A549 (cell line): ENCODE data around the gene DNAJC7. TPM values are rescaled to one million over a fixed set of nuclear protein-coding genes. Genes with fewer than 3 reads are reported as not detected.

ENCODE experiments used
- ATAC-seq, 2 experiments: fragments of 200-7000 bp in 1 of 2; fragments of >200 bp in 1 of 2; cut with Nextera tagmentation in 1 of 2; cut with Tn5 transposase in 1 of 2; 3 replicates each; pipeline versions ENCODE4 v1.8.0 to v1.9.1; 2018 to 2020; ENCODE audit warnings: mild to moderate bottlenecking in 1 of 2, moderate library complexity in 1 of 2
- CTCF ChIA-PET: fragments of 300-600 bp; sonication (Branson Sonifier 250); formaldehyde crosslinking; extraction: SDS; loops from one replicate; lab custom pipeline; 2021; ENCODE audit warnings: antibody characterized with exemption, inconsistent platforms; lab: Yijun Ruan, JAX
- POLR2A ChIA-PET: fragments of 350-600 bp; formaldehyde crosslinking; extraction: SDS; loops from one replicate; lab custom pipeline; 2021; ENCODE audit warnings: antibody characterized with exemption, inconsistent platforms; lab: Yijun Ruan, JAX
- DNase-seq, 2 experiments: peaks; one replicate each; pipeline versions ENCODE4 v3.0.0 to v3.0.0-alpha.2; 2011 to 2016; ENCODE audit warnings: low read depth in 1 of 2, low spot score in 1 of 2
- FAIRE-seq: peaks from 2 replicates; lab custom pipeline; 2011; peaks lifted over from hg19 to GRCh38; lab: Jason Lieb, UNC
- H3K27ac ChIP-seq, 2 experiments: fragments of >200 bp; sonication (Bioruptor Twin); formaldehyde crosslinking; 3 replicates each; pipeline ENCODE4 v1.5.1; 2016 to 2017
- H3K4me1 ChIP-seq: fragments of >200 bp; sonication (Bioruptor Twin); formaldehyde crosslinking; 3 replicates; pipeline ENCODE4 v1.6.1; 2016
- H3K4me2 ChIP-seq: fragments of >200 bp; sonication (Bioruptor Twin); formaldehyde crosslinking; 3 replicates; pipeline ENCODE4 v1.6.1; 2016
- H3K4me3 ChIP-seq: fragments of >200 bp; sonication (Bioruptor Twin); formaldehyde crosslinking; 3 replicates; pipeline ENCODE4 v1.5.1; 2016
- H3K9me3 ChIP-seq: fragments of >200 bp; sonication (Bioruptor Twin); formaldehyde crosslinking; 3 replicates; pipeline ENCODE4 v1.6.1; 2016
- BCL3 ChIP-seq: fragments of >200 bp; sonication (Bioruptor Twin); formaldehyde crosslinking; IDR thresholded peaks from 3 replicates; pipeline ENCODE4 v1.6.1; 2016
- CBX2 ChIP-seq: fragments of 200-600 bp; sonication (generic); IDR thresholded peaks from 2 replicates; pipeline ENCODE4 v1.6.1; 2016; ENCODE audit warnings: low read depth, mild to moderate bottlenecking, borderline replicate concordance
- CBX8 ChIP-seq: fragments of 200-600 bp; sonication (generic); IDR thresholded peaks from 2 replicates; pipeline ENCODE4 v1.6.1; 2016
- FOSL2 ChIP-seq, 2 experiments: fragments of 450-650 bp in 1 of 2; fragments of >200 bp in 1 of 2; sonication (Bioruptor Twin) in 1 of 2; formaldehyde crosslinking; IDR thresholded peaks; 2 replicates each; pipeline versions ENCODE4 v1.5.0 to v1.6.1; 2016 to 2020; ENCODE audit warnings: mild to moderate bottlenecking in 1 of 2, moderate library complexity in 1 of 2
- HOXA7 ChIP-seq: fragments of 250-450 bp; sonication (Bioruptor Pico); IDR thresholded peaks from 2 replicates; pipeline ENCODE4 v1.5.0; 2020; ENCODE audit warnings: mild to moderate bottlenecking, moderate library complexity
- KDM1A ChIP-seq: fragments of 200-600 bp; sonication (generic); IDR thresholded peaks from 2 replicates; pipeline ENCODE4 v1.6.1; 2016; ENCODE audit warnings: low read depth, mild to moderate bottlenecking
- MAFK ChIP-seq: fragments of 450-650 bp; IDR thresholded peaks from 2 replicates; pipeline ENCODE4 v1.6.1; 2014; ENCODE audit not compliant: partially characterized antibody
- MAZ ChIP-seq: fragments of 150-350 bp; IDR thresholded peaks from 2 replicates; pipeline ENCODE4 v1.6.1; 2014; ENCODE audit warnings: antibody characterized with exemption, low read depth, low read length, borderline replicate concordance
- MYC ChIP-seq: IDR thresholded peaks from 2 replicates; pipeline ENCODE4 v1.6.1; 2012; ENCODE audit warnings: mild to moderate bottlenecking, inconsistent platforms, low read length, improper control_type of control experiment, borderline replicate concordance
- POLR2A ChIP-seq: IDR thresholded peaks from 2 replicates; pipeline ENCODE4 v1.6.1; 2012; ENCODE audit warnings: mild to moderate bottlenecking, low read length
- RARB ChIP-seq: fragments of 250-450 bp; sonication (Bioruptor Pico); IDR thresholded peaks from 2 replicates; pipeline ENCODE4 v1.8.0; 2021; ENCODE audit warnings: mild to moderate bottlenecking, moderate library complexity
- RCOR1 ChIP-seq: fragments of 150-350 bp; IDR thresholded peaks from 2 replicates; pipeline ENCODE4 v1.6.1; 2014; ENCODE audit warnings: antibody characterized with exemption, low read length, low read depth
- REST ChIP-seq: fragments of 200-600 bp; sonication (generic); IDR thresholded peaks from 2 replicates; pipeline ENCODE4 v1.6.1; 2016; ENCODE audit warnings: antibody characterized with exemption, mild to moderate bottlenecking, moderate library complexity
- USF2 ChIP-seq: fragments of 450-650 bp; IDR thresholded peaks from 2 replicates; pipeline ENCODE4 v1.6.1; 2014; ENCODE audit warnings: antibody characterized with exemption
- ZFP36 ChIP-seq: fragments of 450-650 bp; IDR thresholded peaks from 2 replicates; pipeline ENCODE4 v1.6.1; 2014; ENCODE audit warnings: borderline replicate concordance; ENCODE audit not compliant: partially characterized antibody
- ZNF302 ChIP-seq: fragments of 250-450 bp; sonication (Bioruptor Pico); IDR thresholded peaks from 2 replicates; pipeline ENCODE4 v1.9.0; 2021; ENCODE audit warnings: inconsistent platforms, mild to moderate bottlenecking, moderate library complexity
- WGBS: methylation state at CpG from one replicate; pipeline ENCODE4 v1.1.6; 2017; ENCODE audit errors: missing lambda C conversion rate; 5-methylcytosine and 5-hydroxymethylcytosine counted together
- polyA plus RNA-seq, 4 experiments: library from polyadenylated mRNA; depleted of rRNA in 3 of 4; stranded (reverse); fragments of >200 nt; fragmentation: RNase III in 1 of 4; extraction: RNeasy Plus Mini Kit Qiagen cat#74134 plus additional on column Dnase treatment in 1 of 4; gene quantifications; 2 replicates in 3 of 4; 3 replicates in 1 of 4; pipeline ENCODE4 v1.2.3, GENCODE V29; 2011 to 2017
- TF ChIP-seq, protein P1 (sequence below): fragments of >200 bp; sonication (Bioruptor Twin); formaldehyde crosslinking; IDR thresholded peaks from 3 replicates; pipeline ENCODE4 v1.5.1; 2016
- TF ChIP-seq, protein P2 (sequence below): IDR thresholded peaks from 2 replicates; pipeline ENCODE4 v1.6.1; 2012
- TF ChIP-seq, protein P3 (sequence below): IDR thresholded peaks from 2 replicates; pipeline ENCODE4 v1.6.1; 2012; ENCODE audit warnings: low read depth, borderline replicate concordance
- TF ChIP-seq, protein P4 (sequence below): IDR thresholded peaks from 2 replicates; pipeline ENCODE4 v1.6.1; 2012
- TF ChIP-seq, protein P5 (sequence below): fragments of 150-350 bp; IDR thresholded peaks from 2 replicates; pipeline ENCODE4 v1.6.1; 2014; ENCODE audit warnings: low read depth, mild to moderate bottlenecking, low read length

Gene DNAJC7
- polyA plus RNA-seq, 2 of the 4 experiments (the other 2 are of a cell fraction): 95.3 to 148 TPM

- TF ChIP-seq, protein P1, sequence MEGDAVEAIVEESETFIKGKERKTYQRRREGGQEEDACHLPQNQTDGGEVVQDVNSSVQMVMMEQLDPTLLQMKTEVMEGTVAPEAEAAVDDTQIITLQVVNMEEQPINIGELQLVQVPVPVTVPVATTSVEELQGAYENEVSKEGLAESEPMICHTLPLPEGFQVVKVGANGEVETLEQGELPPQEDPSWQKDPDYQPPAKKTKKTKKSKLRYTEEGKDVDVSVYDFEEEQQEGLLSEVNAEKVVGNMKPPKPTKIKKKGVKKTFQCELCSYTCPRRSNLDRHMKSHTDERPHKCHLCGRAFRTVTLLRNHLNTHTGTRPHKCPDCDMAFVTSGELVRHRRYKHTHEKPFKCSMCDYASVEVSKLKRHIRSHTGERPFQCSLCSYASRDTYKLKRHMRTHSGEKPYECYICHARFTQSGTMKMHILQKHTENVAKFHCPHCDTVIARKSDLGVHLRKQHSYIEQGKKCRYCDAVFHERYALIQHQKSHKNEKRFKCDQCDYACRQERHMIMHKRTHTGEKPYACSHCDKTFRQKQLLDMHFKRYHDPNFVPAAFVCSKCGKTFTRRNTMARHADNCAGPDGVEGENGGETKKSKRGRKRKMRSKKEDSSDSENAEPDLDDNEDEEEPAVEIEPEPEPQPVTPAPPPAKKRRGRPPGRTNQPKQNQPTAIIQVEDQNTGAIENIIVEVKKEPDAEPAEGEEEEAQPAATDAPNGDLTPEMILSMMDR: peak; percentile 82
- TF ChIP-seq, protein P2, sequence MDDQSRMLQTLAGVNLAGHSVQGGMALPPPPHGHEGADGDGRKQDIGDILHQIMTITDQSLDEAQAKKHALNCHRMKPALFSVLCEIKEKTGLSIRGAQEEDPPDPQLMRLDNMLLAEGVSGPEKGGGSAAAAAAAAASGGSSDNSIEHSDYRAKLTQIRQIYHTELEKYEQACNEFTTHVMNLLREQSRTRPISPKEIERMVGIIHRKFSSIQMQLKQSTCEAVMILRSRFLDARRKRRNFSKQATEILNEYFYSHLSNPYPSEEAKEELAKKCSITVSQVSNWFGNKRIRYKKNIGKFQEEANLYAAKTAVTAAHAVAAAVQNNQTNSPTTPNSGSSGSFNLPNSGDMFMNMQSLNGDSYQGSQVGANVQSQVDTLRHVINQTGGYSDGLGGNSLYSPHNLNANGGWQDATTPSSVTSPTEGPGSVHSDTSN: no peak
- no peak for TF ChIP-seq RCOR1
- no peak for TF ChIP-seq ZNF302 (CRISPR knock-in tag)
- TF ChIP-seq USF2: no peak
- TF ChIP-seq, protein P3, sequence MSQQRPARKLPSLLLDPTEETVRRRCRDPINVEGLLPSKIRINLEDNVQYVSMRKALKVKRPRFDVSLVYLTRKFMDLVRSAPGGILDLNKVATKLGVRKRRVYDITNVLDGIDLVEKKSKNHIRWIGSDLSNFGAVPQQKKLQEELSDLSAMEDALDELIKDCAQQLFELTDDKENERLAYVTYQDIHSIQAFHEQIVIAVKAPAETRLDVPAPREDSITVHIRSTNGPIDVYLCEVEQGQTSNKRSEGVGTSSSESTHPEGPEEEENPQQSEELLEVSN: no peak
- no peak for TF ChIP-seq MAZ
- TF ChIP-seq, protein P4, sequence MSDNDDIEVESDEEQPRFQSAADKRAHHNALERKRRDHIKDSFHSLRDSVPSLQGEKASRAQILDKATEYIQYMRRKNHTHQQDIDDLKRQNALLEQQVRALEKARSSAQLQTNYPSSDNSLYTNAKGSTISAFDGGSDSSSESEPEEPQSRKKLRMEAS: peak; percentile 49; the same call in 1 of the 2 replicates
- peak; percentile 62 for TF ChIP-seq POLR2A
- TF ChIP-seq RARB (CRISPR knock-in tag): no peak
- no peak for TF ChIP-seq ZFP36
- TF ChIP-seq BCL3: peak; percentile 33; the same call in 1 of the 3 replicates
- no peak for TF ChIP-seq REST
- TF ChIP-seq, all 56 proteins: peak for 8
Measured at GRCh38 chr17:42050393-42051012, 33.3 kb upstream of the DNAJC7 start, which contains the start of gene C17orf113 (continued).

- peak overlapping the region; percentile 64 for H3K4me3 ChIP-seq
- TF ChIP-seq MYC (no peak), ZNF302 (CRISPR knock-in tag) (no peak), MAFK (no peak), KDM1A (no peak), FOSL2 (IDR thresholded peaks at IDR 0.05) (no peak), FOSL2 (CRISPR knock-in tag; IDR thresholded peaks at IDR 0.05) (no peak), ZFP36 (no peak), HOXA7 (CRISPR knock-in tag) (no peak), CBX2 (no peak), CBX8 (no peak)
- TF ChIP-seq, protein P5, sequence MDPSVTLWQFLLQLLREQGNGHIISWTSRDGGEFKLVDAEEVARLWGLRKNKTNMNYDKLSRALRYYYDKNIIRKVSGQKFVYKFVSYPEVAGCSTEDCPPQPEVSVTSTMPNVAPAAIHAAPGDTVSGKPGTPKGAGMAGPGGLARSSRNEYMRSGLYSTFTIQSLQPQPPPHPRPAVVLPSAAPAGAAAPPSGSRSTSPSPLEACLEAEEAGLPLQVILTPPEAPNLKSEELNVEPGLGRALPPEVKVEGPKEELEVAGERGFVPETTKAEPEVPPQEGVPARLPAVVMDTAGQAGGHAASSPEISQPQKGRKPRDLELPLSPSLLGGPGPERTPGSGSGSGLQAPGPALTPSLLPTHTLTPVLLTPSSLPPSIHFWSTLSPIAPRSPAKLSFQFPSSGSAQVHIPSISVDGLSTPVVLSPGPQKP: no peak
- TF ChIP-seq, protein P1: no peak
- H3K27ac ChIP-seq: peak overlapping the region; percentile 76 to 88
- WGBS: 0% methylated on average over 4 of the region's 7 CpGs
- ATAC-seq (peak; percentile 44 to 64), DNase-seq (peak in 1 of 2 experiments; percentile 70), FAIRE-seq (no peak)
- H3K4me1 ChIP-seq: peaks cover 12% of the 10 kb centered on the region
- ChIA-PET POLR2A (interaction anchor here (0.6 to 1.0 kb wide), 2 partner anchors 24 to 60 kb away, joined by 4 to 5 read pairs; no protein-coding TSS in a partner anchor), CTCF (interaction anchor here (1.0 to 22.6 kb wide), 7 partner anchors 9 to 84 kb away, joined by 3 to 346 read pairs (median 5); partner anchors contain the start of genes CNP, DNAJC7 and NKIRAS2)
- H3K9me3 ChIP-seq: no peaks in the 10 kb centered on the region
- H3K4me2 ChIP-seq: peak overlapping the region; percentile 81
Measured at GRCh38 chr17:42049834-42050392, 32.7 kb upstream of the DNAJC7 start.
